Esophagus (tissue), 2 donors: ENCODE results near the gene FN3K. TPM values are rescaled to one million over a fixed set of nuclear protein-coding genes. Genes with fewer than 3 reads are reported as not detected.

Experiments used
- H3K27ac ChIP-seq, 2 donors: one replicate each; pipeline ENCODE4 v1.5.1; 2013; ENCODE audit warnings: low read depth in 2 of 2, mild to moderate bottlenecking in 2 of 2, inconsistent platforms in 1 of 2, low read length in 1 of 2, moderate library complexity in 1 of 2
- H3K27me3 ChIP-seq, 2 donors: one replicate each; pipeline ENCODE4 v1.6.1; 2013; ENCODE audit warnings: low read length in 2 of 2, control low read depth in 1 of 2, mild to moderate bottlenecking in 1 of 2; ENCODE audit not compliant: insufficient read depth in 2 of 2, control insufficient read depth in 1 of 2
- H3K36me3 ChIP-seq, 2 donors: one replicate each; pipeline ENCODE4 v1.6.1; 2013; ENCODE audit warnings: low read length in 1 of 2; ENCODE audit not compliant: control insufficient read depth in 2 of 2, insufficient read depth in 2 of 2
- H3K4me1 ChIP-seq, 2 donors: one replicate each; pipeline ENCODE4 v1.6.1; 2013; ENCODE audit warnings: low read length in 1 of 2; ENCODE audit not compliant: control insufficient read depth in 2 of 2, insufficient read depth in 2 of 2
- H3K4me3 ChIP-seq, 2 donors: one replicate each; pipeline ENCODE4 v1.5.1; 2013; ENCODE audit warnings: low read length in 2 of 2, mild to moderate bottlenecking in 2 of 2, low read depth in 1 of 2, moderate library complexity in 1 of 2
- H3K9me3 ChIP-seq, 2 donors: one replicate each; pipeline ENCODE4 v1.6.1; 2013; ENCODE audit warnings: mild to moderate bottlenecking in 2 of 2, low read depth in 1 of 2, low read length in 1 of 2, moderate library complexity in 1 of 2; ENCODE audit not compliant: control insufficient read depth in 2 of 2, insufficient read depth in 1 of 2
- WGBS, 2 donors: extraction: QIAGEN DNeasy Blood & Tissue Kit; methylation state at CpG; one replicate each; pipeline ENCODE4 v1.1.7; 2013; 5-methylcytosine and 5-hydroxymethylcytosine counted together
- polyA plus RNA-seq, 2 donors: library from polyadenylated mRNA; stranded (reverse); fragments of 200-250 nt; gene quantifications; one replicate each; pipeline ENCODE4 v1.2.3, GENCODE V29; 2013
- donor health status: healthy with polysubstance abuse.
- donor health status: Bipolar disorder and iron deficiency.

FN3K gene
- polyA plus RNA-seq, 2 donors = 2.7 to 3.7 TPM

- Histone ChIP-seq H3K27me3 (no peaks in the 10 kb centered on the region), H3K36me3 (no peaks in the 10 kb centered on the region), H3K4me1 (peaks cover 2 to 20% of the 10 kb centered on the region in 2 donors), H3K9me3 (no peaks in the 10 kb centered on the region), H3K4me3 (no peak overlapping the region), H3K27ac (peak overlapping the region; percentile 89)
- WGBS, 2 donors = 35 to 39% methylated on average over 20 of the region's 20 CpGs
Observed at GRCh38 chr17:82702231-82702927, 33.0 kb upstream of the FN3K start.

GRCh38 chr17:82703036-82703745 lies 32.2 kb upstream of the FN3K start:
- Histone ChIP-seq H3K36me3 (no peaks in the 10 kb centered on the region), H3K4me3 (no peak overlapping the region), H3K9me3 (no peaks in the 10 kb centered on the region), H3K27ac (peak overlapping the region; percentile 89), H3K27me3 (no peaks in the 10 kb centered on the region), H3K4me1 (peaks cover 0 to 18% of the 10 kb centered on the region in 2 donors)
- 80 to 84% methylated on average over 26 of the region's 26 CpGs for WGBS, 2 donors

GRCh38 chr17:82703935-82704865 lies 31.2 kb upstream of the FN3K start:
- H3K4me1 ChIP-seq = peaks cover 0 to 14% of the 10 kb centered on the region in 2 donors
- WGBS, 2 donors = 78 to 82% methylated on average over 38 of the region's 38 CpGs
- no peaks in the 10 kb centered on the region for H3K27me3 ChIP-seq
- H3K27ac ChIP-seq = no peak overlapping the region
- no peak overlapping the region for H3K4me3 ChIP-seq
- no peaks in the 10 kb centered on the region for H3K9me3 ChIP-seq
- no peaks in the 10 kb centered on the region for H3K36me3 ChIP-seq

GRCh38 chr17:82704886-82705285 lies 30.5 kb upstream of the FN3K start:
- Histone ChIP-seq H3K27me3 (no peaks in the 10 kb centered on the region), H3K4me1 (peaks cover 0 to 9% of the 10 kb centered on the region in 2 donors), H3K36me3 (no peaks in the 10 kb centered on the region), H3K4me3 (no peak overlapping the region), H3K9me3 (no peaks in the 10 kb centered on the region), H3K27ac (no peak overlapping the region)
- WGBS, 2 donors = 82 to 84% methylated on average over 13 of the region's 13 CpGs

GRCh38 chr17:82705756-82706155 lies 29.7 kb upstream of the FN3K start:
- H3K27me3 ChIP-seq = no peaks in the 10 kb centered on the region
- 91 to 92% methylated on average over 18 of the region's 18 CpGs for WGBS, 2 donors

GRCh38 chr17:82709024-82709675 lies 26.3 kb upstream of the FN3K start:
- 63 to 69% methylated on average over 9 of the region's 9 CpGs for WGBS, 2 donors
- Histone ChIP-seq H3K27me3 (no peaks in the 10 kb centered on the region), H3K36me3 (no peaks in the 10 kb centered on the region), H3K4me3 (no peak overlapping the region), H3K4me1 (no peaks in the 10 kb centered on the region), H3K9me3 (no peaks in the 10 kb centered on the region), H3K27ac (no peak overlapping the region)

More at GRCh38 chr17:82705756-82706155, 29.7 kb upstream of the FN3K start:
- Histone ChIP-seq H3K4me3 (no peak overlapping the region), H3K9me3 (no peaks in the 10 kb centered on the region), H3K4me1 (peaks cover 0 to 9% of the 10 kb centered on the region in 2 donors), H3K36me3 (no peaks in the 10 kb centered on the region), H3K27ac (no peak overlapping the region)

GRCh38 chr17:82709676-82710498 lies 25.5 kb upstream of the FN3K start:
- no peak overlapping the region for H3K4me3 ChIP-seq
- H3K9me3 ChIP-seq = no peaks in the 10 kb centered on the region
- no peak overlapping the region for H3K27ac ChIP-seq
- H3K27me3 ChIP-seq = no peaks in the 10 kb centered on the region
- WGBS, 2 donors = 88 to 89% methylated on average over 24 to 25 of the region's 25 CpGs
- no peaks in the 10 kb centered on the region for H3K36me3 ChIP-seq
- no peaks in the 10 kb centered on the region for H3K4me1 ChIP-seq

- 72 to 75% methylated on average over 29 of the region's 29 CpGs for WGBS, 2 donors
- Histone ChIP-seq H3K27ac (no peak overlapping the region), H3K4me1 (no peaks in the 10 kb centered on the region)
Observed at GRCh38 chr17:82710499-82711232, 24.7 kb upstream of the FN3K start.

More at GRCh38 chr17:82710499-82711232, 24.7 kb upstream of the FN3K start:
- no peaks in the 10 kb centered on the region for H3K27me3 ChIP-seq
- no peaks in the 10 kb centered on the region for H3K36me3 ChIP-seq
- no peak overlapping the region for H3K4me3 ChIP-seq
- H3K9me3 ChIP-seq = no peaks in the 10 kb centered on the region
